HG03280 (cell line): ENCODE results near the gene AARS2.
A peak's percentile ranks its signal among the peaks of the same experiment; 100 is the strongest.
"Not testable (repeated sequence)": the region's sequence is repeated elsewhere in the genome, so short reads cannot be mapped to it uniquely, and the experiment has no call there.

ENCODE experiments used
- ATAC-seq: cut with Tn5 transposase; IDR thresholded peaks from one replicate; pipeline ENCODE4 v1.9.1; 2021; ENCODE audit warnings: mild to moderate bottlenecking, moderate library complexity; ENCODE audit not compliant: unreplicated experiment

AARS2 gene

DNA sequence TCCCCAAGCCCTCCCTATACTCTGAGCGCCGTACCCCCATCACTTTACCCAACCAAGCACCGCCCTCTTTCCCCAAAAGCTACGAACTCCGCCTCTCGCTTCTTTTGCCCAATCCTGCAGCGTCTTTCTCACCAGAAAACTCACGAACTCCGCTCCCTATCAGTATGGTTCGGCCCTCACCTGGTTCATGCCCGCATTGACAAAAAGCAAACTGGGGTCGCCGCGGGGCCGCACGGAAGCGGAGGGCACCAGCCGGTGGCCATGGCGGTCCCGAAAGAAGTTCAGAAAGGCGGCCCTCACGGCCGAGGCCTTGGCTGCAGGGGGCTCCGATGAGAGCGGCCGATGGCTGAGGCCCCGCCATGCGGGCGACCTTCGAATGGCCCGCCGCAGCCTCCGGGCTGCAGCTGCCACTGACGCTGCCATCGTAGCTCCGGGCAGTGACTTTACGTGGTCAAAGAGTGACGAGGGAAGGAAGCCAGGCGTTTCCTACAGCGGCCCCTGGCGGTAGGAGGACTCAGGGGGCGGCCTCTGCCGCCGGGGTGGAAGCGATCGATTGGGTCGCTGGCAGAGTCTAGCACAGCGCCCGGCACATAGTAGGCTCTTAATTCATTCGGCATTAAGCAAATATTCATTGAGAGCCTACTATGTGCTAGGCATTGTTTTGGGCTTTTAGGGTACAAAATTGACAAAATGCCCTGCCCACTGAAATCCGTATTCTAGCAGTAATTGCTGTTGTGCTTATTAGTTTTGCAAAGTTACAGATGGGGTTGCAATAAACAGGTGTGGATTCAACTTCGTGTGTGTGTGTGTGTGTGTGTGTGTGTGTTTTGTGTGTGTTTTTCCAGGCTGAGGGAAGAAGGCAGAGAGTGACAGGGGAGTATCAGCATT lies at the start of gene AARS2:
Gene AARS2 (minus strand): TSS at position 447 of the 888 bp plus-strand sequence. CDS start 24 bp downstream, at position 423.
- ATAC-seq = peak; percentile 88

GRCh38 chr6:44361947-44362346 lies 48.8 kb upstream of the AARS2 start:
- ATAC-seq = no peak

DNA sequence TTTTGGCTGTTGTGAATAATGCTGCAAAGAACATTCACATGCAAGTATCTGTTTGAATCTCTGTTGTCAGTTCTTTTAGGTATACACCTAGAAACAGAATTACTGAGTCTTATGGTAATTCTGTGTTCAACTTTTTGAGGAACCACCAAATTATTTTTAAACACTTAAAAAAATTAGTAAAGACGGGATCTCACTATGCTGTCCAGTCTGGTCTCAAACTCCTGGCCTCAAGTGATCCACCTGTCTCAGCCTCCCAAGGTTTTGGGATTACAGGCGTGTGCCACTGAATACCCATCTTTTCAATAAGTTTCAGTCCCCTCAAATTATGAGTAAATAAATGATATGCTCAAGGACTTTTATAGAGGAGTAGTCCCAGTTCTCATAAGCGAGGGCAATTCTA lies 46.8 kb upstream of the AARS2 start:
- ATAC-seq = no peak

DNA sequence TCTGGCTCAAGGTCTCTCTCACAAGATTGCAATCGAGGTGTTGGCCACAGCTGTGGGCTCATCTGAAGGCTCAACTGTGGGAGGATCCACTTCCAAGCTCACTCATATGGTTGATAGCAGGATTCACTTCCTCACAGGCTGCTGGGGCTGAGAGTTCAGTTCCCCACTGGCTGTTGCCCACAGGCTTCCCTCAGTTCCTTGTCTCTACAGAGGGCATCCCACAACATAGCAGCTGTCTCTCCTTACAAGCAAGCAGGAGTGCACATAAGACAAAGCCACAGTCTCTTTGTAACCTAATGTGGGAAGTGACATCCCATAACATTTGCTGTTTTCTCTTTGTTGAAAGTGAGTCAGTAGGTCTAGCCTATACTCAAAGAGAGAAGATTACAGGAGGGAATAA lies 43.3 kb upstream of the AARS2 start:
- no peak for ATAC-seq

DNA sequence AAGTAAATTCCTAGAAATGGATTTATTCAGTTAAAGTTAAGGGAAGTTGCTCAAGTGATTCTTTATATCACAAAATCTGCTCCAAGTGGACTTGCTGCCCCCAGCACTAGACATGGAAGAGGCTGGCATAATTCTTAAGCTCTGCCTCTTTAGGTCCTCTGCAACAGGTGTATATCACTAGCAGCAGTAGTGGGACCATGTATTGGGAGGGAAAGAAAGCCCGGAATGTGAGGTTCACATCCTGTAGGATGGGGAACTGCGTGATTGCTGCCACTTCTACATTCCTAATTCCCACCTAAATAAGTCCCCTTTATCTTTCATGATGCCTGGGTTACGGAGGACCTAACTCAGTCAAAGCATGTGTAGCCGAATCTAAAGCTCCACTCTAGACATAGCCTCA lies 42.5 kb upstream of the AARS2 start:
- no peak for ATAC-seq

GRCh38 chr6:44353336-44353735 lies 40.2 kb upstream of the AARS2 start:
- no peak for ATAC-seq

DNA sequence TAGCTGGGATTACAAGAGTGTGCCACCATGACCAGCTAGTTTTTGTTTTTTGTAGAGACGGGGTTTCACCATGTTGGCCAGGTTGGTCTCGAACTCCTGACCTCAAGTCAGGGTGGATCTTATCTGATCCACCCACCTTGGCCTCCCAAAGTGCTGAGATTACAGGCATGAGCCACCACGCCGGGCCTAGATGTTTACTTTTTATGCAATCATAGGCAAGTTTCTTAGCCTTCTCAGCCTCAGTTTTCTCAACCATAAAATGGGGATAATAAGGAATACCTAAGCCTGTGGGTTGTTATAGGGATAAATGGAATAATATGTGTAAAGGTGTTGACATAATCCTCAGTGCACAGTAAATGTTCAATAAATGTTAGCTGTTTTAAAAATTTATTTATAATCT lies 39.1 kb upstream of the AARS2 start:
- no peak for ATAC-seq

DNA sequence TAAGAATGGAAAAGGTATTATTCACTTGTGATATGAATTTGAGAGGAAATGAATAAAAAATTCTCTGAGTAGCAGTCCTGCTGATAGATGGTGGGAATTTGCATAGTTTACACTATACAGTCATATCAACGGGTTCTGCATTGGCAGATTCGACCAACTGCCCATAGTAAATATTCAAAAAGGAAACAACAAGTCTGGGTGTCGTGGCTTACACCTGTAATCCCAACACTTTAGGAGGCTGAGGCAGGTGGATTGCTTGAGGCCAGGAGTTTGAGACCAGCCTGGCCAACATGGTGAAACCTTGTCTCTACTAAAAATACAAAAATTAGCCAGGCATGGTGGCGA lies 37.5 kb upstream of the AARS2 start:
- ATAC-seq = not testable (repeated sequence)

DNA sequence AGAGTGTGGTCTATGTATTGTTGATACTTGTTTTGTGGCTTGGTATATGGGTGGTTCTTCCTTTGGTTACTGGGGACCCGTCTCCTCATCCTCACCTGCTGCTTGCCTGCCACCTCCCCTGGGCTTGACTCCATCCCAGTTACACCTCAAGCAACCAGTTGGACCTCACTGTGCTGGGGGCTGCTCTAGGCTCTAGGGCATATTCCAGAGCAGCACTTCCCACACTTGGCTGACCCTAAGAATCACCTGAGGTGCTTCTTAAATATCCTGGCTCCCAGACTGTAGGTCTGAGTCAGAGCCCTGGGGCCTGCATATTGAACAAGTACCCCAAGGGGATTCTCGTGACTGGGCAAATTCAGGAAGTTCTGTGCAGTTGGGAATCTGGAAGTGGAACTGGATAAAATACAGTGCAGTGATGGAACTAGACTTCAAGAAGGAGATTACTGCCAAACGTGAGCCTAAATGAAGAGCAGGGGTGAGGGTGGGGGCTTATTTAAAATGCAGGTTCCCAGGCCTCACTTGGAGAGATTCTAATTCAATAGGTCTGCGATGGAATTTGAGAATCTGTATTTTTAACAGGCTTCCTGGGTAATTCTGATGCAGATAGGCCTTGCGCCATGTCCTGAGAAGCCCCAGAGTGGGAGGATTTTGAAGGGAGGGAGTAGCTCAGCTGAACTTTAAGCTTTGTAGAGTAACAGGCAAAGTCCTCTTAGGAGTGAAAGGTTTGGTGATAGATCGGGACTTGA lies 36.9 kb upstream of the AARS2 start:
- ATAC-seq = no peak

DNA sequence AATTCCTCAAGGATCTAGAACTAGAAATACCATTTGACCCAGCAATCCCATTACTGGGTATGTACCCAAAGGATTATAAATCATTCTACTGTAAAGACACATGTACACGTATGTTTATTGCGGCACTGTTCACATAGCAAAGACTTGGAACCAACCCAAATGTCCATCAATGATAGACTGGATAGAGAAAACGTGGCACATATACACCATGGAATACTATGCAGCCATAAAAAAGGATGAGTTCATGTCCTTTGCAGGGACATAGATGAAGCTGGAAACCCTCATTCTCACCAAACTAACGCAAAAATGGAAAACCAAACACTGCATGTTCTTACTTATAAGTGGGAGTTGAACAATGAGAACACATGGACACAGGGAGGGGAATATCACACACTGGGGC lies 33.7 kb upstream of the AARS2 start:
- ATAC-seq = not testable (repeated sequence)

DNA sequence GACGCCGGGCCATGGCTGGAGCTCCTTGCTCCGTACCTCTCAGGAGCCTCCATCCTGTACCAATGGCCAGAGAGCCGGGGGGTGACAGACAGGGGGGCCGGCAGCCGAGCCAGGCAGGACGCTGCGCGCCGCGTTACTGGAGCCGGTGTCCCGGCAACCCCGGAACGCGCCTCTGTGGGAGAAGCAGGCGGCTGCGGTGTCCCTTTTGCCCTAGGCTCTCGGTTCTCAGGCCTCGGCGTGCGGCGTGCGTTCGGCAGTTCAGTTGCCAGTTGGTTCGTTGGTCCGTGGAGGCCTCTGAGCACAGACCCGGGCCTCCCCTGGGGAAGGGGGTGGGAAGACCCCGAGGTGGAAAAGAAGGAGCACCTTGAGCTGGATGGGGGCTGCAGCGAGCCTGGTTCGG lies 29.3 kb upstream of the AARS2 start, which contains the start of gene SPATS1:
Gene SPATS1 (plus strand): TSS at position 162 of the 400 bp plus-strand sequence. CDS start 446 bp downstream, outside the sequence.
- ATAC-seq = no peak

DNA sequence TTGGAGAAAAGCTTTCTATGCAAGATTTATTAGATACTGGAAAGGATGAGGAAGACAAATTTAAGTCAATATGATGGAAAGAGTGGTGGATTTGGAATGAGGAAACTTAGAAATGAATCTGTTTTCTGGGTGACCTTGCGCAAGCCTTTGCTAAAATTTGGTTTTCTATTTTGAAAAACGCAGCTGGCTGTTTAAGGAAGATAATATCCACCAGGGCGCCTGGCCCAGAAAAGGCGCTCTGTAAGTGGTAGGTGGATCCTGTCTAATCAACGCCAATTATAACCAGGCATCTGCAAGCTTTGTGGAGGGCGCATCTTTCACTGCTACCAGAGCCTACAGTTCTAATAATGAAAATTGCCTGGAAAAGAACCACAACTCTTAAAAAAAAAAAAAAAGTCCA lies 28.9 kb upstream of the AARS2 start:
- ATAC-seq = no peak

GRCh38 chr6:44341095-44341890 lies 28.1 kb upstream of the AARS2 start:
- ATAC-seq = no peak

- no peak for ATAC-seq
Observed at GRCh38 chr6:44339763-44340625, 26.8 kb upstream of the AARS2 start.

- ATAC-seq = no peak
Observed at GRCh38 chr6:44339301-44339700, 26.2 kb upstream of the AARS2 start.

- no peak for ATAC-seq
Observed at GRCh38 chr6:44338228-44339122, 25.3 kb upstream of the AARS2 start.

- no peak for ATAC-seq
Observed at GRCh38 chr6:44335631-44336030, 22.5 kb upstream of the AARS2 start.

DNA sequence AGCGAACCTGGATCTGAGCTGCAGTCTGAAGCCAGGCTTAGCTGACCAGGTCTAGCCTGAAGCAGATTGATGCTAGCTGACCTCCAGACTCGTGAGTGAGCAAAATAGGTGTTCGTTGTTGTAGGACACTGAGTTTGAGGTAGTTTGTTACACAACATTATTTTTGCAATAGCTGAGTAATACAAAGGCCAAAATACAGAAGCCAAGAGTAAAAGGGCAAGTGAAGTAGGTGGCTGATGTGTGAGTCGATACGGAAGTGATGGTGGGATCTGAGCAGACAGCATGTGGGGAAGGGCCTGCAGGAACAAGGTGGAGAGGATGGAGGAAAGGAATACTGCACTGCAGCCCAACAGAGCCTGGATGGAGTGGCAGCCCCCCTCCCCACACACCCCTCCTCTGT lies 20.8 kb upstream of the AARS2 start:
- ATAC-seq = no peak

DNA sequence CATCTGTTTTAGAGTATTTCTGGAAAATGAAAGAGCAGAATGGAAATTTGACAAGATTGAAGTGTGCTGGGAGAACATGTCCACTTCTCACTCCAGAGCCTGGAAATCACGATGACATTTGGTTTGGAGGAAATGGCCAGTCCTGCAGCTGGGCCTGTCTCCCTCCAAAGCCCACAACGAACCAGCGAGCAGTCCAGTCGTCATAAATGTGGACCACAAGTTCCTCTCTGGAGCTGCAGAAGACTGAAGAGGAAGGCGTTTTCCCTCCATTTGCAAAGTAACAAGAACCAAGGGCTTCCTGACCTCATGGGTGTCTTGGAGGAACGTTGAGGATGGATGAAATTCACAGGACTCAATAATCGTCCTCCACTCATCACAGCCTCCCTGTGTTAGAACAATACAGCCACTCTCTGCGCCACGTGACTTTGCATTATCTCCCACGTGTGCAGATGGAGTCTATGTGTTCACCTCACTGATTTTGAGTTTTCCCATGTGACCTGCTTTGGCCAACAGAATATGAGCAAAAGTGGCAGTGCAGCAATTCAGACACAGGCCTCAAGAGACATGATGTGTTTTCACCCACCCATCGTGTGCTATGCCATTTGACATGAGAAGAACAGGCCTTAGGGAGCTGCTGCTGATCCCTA lies 20.2 kb upstream of the AARS2 start:
- ATAC-seq = no peak
